ENCODE results near the gene PHRF1.
"Not testable (repeated sequence)": the region's sequence is repeated elsewhere in the genome, so short reads cannot be mapped to it uniquely, and the experiment has no call there.

PHRF1 gene

DNA sequence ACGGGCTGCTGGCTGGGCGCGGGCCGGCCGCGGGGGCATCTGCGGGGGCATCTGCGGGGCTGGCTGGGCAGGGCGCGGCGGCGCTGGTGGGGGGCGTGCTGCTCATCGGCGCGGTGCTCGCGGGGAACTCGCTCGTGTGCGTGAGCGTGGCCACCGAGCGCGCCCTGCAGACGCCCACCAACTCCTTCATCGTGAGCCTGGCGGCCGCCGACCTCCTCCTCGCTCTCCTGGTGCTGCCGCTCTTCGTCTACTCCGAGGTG is 61.0 kb downstream of the PHRF1 start:
- DNase-seq: no peak

DNA sequence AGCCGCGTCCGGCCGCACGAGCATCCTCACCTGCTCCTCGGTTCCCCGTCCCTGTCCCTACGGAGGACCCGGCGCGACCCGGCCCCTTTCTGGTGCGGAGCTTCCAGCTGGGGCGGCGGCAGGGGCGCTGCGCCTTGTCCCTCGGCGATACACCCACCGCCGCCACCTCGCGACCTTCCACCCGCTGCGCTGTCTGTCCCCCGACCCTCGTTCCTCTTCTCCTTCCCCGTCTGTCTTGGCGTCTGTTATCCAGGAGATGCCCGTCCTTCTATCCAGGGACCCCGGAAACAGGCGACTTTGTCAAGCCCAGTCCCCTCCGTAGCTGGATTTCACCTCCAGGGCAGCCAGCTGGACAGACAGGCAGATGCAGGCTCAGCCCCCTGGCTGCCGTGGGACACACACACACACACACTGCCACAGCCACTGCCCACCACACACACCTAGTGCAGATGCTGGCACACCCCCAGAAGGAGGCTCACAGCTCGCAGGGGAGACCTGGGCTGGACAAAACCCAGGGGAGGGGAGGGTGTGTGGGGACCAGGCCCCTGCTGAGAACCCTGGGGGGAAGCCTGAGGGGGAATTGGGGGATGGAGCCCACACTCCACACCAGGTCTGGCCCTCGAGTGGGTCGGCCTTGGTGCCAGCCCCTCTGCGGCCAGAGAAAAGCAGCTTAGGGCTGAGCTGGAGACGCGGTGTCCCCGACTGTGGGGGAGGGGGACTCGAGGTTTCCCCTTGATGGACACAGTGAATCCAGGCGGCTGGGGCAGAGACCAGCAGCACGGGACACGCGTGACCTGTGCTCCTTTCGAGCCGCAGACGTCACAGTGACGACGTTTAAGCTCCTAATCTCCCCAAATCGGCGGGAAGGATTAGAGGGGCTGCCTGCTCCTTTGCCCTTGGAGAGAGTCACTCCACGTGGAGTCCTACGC is 61.6 kb downstream of the PHRF1 start:
- no peak for DNase-seq

DNA sequence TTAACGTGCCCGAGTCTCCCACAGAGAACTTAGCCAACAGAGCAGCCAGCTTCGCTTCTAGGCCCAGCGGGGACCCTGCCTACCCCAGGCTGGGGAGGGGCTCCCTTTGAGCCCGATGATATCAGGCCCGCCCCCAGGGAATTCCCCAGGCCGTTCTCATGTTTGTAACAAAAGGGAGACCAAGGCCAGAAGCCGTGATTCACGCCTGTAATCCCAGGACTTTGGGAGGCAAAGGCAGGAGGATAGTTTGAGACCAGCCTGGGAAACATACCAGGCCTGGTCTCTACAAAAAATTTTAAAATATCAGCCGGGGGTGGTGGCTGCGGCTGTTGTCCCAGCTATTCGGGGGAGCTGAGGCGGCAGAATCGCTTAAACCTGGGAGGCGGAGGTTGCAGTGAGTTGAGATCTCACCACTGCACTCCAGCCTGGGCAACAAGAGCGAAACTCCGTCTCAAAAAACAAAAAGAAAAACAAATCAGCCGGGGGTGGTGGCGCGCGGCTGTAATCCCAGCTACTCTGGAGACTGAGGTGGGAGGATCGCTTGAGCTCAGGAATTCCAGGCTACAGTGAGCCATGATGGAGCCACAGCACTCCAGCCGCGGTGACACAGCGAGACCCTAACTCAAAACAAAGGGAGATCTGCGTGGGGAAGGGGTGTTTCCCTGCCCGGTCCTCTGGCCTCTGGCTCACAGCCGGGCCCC is 62.5 kb downstream of the PHRF1 start:
- DNase-seq: no peak

DNA sequence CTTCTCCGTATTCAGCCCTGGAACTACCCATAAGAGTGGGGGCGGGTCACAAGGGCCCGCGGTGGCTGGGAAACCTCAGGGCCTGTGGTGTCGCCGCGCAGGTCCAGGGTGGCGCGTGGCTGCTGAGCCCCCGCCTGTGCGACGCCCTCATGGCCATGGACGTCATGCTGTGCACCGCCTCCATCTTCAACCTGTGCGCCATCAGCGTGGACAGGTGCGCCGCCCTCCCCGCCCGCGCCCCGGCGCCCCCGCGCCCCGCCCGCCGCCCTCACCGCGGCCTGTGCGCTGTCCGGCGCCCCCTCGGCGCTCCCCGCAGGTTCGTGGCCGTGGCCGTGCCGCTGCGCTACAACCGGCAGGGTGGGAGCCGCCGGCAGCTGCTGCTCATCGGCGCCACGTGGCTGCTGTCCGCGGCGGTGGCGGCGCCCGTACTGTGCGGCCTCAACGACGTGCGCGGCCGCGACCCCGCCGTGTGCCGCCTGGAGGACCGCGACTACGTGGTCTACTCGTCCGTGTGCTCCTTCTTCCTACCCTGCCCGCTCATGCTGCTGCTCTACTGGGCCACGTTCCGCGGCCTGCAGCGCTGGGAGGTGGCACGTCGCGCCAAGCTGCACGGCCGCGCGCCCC is 63.2 kb downstream of the PHRF1 start:
- DNase-seq: no peak

DNA sequence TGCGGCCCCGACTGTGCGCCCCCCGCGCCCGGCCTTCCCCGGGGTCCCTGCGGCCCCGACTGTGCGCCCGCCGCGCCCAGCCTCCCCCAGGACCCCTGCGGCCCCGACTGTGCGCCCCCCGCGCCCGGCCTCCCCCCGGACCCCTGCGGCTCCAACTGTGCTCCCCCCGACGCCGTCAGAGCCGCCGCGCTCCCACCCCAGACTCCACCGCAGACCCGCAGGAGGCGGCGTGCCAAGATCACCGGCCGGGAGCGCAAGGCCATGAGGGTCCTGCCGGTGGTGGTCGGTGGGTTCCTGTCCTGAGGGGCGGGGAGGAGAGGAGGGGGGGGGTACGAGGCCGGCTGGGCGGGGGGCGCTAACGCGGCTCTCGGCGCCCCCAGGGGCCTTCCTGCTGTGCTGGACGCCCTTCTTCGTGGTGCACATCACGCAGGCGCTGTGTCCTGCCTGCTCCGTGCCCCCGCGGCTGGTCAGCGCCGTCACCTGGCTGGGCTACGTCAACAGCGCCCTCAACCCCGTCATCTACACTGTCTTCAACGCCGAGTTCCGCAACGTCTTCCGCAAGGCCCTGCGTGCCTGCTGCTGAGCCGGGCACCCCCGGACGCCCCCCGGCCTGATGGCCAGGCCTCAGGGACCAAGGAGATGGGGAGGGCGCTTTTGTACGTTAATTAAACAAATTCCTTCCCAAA is 63.9 kb downstream of the PHRF1 start:
- DNase-seq: no peak

DNA sequence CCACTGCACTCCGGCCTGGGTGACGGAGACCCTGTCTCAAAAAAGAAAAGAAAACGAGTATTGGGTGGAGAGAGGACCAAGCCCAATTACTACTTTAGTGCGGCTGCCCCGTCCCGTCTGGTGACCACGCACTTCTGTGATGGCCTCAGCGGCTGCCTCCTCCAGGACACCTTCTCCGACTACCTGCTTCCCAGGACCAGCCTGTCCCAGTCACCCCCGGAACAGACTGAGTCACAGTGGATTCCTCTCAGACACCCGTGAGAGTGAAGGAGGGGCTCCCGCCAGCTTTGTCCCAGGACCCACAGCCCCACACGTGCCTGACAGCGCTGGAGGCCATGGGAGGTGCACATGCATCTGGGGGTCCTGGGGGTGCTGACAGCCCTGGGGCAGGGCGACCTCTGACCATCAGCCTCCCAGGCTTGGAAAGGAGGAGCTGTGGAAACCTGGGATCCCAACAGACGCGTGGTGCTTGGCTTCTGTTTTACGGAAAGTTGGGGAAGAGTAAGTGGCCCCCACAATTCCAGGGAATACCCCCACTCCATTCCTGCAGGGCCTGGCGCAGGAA is 65.6 kb downstream of the PHRF1 start:
- no peak for DNase-seq

DNA sequence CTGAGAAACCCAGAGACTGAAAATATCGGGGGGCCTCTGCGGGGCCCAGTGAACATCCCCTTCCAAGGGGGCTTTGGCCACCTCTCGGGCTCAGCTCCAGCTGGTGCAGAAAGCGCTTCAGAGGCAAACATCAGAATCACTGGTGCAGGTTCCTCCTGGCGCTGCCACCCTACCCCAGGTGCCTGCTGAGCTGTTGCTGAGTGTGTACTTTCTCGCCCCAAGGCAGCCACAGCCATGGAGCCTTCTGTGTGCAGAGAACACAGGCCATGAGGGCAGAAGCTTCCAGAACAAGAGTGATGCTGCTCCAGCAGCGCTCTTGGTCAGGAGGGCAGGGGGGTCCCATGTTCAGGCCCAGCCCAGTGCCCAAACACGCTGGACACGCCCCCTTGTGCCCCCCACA is 67.1 kb downstream of the PHRF1 start:
- no peak for DNase-seq

DNA sequence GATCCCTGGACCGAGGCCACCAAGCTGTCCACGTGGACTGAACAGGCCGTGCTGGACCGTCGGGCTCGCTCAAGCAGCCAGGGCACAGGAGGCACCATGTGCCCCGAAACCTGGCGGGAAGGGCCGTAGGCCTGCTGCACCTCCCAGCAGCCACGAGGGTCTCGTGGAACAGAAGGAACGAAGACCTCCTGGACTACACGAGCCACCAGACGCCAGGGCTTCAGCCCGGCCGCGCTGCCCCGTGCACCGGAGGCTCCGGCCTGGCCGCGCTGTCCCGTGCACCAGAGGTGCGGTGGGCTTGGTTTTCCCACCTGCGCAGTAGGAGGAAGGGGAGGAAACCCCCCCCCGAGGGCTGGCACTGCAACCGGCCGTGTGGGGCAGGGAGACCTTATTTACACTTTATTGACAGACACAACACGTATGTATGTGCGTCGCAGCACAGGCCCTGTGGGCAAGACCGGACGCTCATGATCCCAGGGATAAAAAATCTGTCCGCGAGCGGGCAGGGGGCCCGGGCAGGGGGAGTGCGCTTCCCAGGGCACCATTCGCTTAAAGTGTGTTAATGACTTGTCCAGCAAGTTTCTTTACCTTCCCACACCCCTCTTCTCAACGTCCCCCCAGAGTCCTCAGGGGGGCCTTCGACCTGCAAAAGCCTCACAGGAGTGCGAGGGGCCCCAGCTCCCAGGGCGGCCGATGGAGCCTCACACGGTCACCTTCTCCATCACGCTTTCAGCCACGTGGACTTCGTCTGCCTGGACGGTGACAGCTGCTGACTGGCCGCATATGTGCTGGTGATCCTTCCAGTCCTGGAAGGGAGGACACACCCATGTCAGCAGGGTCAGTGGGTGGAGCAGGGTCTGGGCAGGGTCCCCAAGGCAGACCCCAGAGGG is 67.8 kb downstream of the PHRF1 start:
- DNase-seq: no peak

DNA sequence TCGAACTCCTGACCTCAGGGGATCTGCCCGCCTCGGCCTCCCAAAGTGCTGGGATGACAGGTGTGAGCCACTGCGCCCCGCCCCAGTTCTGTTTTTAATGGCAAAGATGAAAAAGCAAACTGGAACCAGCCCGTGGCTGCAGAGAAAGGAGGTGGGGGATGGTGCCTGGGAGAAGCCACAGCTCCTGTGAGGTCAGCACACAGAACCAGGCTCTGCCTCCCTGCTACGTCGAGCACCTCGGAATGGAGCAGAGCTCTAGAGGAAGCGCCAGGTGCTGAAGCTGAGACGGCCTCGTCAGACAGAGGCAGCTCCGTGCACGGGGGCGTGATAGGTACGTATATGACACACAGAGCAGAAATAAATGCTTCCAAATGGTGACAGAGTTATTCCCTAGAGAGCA is 69.3 kb downstream of the PHRF1 start:
- DNase-seq: peak in 1 of 3 experiments; percentile 19

DNA sequence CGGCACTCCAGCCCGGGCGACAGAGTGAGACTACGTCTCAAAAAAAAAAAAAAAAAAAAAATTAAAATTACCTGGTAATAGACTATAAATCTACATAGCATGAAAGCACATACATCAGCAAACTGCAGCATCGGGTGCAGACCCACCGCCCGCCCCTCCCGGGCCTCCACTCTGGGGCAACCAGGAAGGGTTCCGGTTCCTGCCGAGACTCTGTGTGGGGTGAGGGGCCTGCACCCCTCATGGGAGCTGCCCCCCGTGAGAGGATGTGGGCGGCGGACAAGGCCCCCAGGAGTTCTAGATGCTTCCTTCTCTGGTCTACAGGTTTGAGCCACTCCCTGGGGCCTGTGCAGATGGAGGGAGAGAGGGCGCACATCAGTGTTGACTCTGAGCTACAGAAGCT is 69.9 kb downstream of the PHRF1 start:
- DNase-seq: no peak

DNA sequence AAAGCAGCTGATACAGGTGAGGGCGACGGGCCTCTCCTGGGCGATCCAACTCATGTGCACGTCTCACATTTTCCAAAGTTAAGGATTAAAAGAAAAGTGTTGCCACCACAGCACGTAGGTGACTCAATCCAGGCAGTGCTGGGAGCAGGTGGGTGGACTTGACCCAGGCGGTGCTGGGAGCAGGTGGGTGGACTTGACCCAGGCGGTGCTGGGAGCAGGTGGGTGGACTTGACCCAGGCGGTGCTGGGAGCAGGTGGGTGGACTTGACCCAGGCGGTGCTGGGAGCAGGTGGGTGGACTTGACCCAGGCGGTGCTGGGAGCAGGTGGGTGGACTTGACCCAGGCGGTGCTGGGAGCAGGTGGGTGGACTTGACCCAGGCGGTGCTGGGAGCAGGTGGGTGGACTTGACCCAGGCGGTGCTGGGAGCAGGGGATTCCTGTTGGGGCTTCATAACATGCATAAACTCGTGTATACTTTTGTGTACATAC is 71.4 kb downstream of the PHRF1 start:
- DNase-seq: not testable (repeated sequence)

DNA sequence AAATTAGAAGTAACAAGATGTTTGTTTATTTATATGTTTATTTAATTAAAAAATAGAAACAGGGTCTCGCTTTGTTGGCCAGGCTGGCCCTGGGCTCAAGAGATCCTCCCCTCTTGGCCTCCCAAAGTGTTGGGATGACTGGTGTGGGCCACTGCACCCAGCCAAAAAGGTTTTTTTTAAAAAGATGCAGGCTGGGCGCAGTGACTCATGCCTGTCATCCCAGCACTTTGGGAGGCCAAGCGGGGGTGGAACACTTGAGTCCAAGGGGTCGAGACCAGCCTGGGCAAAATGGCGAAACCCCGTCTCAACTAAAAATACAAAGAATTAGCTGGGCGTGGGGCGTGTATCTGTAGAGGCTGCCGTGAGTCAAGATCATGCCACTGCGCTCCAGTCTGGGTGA is 74.2 kb downstream of the PHRF1 start:
- DNase-seq: no peak

DNA sequence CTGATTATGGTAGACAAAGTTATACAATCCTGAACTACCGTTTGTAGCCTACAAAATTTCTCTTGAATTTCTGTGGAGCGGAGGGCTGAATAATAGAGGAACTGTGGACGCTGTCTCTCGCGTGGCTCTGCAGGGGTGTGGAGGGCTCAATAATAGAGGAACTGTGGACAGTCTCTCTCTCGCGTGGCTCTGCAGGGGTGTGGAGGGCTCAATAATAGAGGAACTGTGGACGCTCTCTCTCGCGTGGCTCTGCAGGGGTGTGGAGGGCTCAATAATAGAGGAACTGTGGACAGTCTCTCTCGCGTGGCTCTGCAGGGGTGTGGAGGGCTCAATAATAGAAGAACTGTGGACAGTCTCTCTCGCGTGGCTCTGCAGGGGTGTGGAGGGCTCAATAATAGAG is 76.9 kb downstream of the PHRF1 start:
- DNase-seq: not testable (repeated sequence)

DNA sequence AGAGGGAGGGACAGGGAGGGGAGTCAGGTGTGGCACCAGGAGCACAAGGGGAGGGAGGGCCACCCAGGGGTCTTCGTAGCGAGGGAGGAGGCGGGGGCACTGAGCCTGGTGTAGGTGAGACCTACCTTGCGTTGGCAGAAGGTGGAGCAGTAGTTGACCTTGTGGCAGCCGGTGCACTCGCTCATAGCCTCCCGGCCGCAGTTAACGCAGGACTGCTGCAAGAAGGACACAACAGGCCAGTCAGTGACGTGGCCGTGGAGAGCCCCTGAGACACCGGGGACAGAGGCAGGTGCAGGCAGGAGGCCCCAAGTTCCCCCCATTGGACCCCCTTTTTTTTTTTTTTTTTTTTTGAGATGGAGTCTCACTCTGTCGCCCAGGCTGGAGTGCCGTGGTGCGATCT is 77.6 kb downstream of the PHRF1 start:
- no peak for DNase-seq

DNA sequence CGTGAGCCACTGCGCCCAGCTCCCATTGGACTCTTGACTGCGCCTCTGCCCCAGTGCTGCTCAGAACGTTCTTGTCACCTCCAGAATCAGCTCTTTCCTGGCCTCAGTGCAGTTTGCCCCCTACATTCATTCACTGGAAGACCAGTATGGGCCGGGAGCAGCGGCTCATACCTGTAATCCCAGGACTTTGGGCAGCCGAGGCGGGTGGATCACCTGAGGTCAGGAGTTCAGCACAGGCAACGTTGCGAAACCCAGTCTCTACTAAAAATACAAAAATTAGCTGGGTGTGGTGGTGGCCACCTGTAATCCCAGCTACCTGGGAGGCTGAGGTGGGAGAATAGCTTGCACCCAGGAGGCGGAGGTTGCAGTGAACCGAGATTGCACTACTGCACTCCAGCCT is 78.2 kb downstream of the PHRF1 start:
- DNase-seq: not testable (repeated sequence)

DNA sequence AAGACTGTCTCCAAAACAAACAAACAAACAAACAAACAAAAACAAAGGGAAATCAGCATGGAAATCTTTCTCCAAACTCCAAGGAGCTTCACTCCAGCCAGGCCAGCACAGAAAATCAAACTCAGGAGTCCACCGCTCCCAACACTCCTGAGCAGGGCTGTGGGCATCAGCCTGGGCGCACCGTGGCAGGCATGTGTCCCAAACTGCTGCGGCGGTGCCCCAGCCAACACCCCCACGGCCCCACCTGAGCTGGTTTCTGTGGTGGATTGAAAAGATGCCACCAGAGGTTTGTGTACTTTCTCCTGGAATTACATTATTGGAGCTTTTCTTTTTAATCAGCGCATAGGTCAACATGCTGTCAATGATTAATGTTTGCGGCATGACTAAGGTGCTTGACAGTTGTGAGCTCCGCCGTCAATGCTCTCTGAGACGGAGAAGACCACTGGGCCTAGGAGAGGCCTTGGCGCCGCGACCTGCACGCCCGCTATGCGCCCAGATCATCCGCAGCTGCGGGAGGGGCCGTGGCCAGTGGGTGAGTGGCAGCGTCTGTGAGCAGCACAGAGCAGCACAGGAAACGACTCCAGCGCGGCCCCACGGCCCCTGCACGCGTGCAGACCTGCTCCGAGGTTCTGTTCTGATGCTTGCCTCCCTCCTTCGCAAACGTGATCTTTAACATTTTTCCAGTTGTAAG is 78.9 kb downstream of the PHRF1 start:
- no peak for DNase-seq

DNA sequence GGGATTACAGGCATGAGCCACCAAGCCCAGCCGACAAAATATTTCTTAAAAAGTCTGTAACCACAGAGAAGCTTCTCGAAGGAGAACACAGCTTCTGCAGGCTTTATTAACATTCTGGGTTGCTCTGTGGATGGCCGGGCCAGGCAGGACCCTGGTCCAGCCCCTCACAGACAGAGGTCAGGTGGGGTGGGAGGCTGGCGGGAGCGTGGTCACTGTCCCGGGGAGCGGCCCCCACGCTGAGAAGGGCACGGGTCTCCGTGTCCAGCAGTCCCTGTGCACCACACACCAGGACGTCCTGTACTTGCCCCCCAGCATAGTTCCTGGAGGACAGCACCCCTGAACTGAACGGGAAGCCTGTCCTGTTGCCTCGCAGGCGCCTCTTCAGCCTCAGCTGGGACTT is 80.2 kb downstream of the PHRF1 start:
- no peak for DNase-seq

DNA sequence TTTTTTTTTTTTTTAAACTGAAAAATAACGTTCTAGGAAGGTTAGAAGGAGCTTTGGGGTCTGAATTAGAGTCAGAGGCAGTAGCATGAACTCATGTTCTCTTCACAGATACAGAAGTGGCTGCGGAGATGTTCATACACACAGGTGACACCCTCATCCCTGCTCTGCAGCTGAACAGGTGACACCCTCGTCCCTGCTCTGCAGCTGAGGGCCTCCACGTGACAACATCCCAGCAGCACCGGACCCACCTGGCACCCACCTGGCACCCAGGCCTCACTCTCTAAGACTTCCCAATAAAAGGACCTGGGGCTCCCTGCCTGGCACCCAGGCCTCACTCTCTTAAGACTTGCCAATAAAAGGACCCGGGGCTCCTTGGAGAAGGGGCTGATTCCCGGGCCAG is 80.6 kb downstream of the PHRF1 start:
- no peak for DNase-seq

DNA sequence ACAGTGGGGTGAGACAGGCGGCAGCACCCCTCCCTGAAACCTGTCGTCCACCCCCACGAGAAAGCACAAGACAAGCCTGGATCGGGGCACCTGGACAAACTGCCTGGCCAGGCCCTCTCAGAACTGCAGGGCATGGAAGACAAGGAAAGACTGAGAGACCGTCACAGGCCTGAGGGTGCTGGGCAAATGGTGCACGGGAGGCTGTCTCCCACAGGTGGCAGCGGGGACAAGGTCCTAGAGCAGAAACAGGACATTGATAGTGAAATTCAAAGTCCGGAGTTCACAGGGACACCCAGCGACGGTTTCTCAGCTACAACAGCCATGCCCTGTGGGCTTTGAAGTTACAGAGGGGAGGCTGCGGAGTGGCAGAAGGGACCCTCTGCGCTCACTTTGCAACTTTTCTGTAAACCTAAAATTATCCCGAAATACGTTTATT is 81.4 kb downstream of the PHRF1 start:
- DNase-seq: no peak

DNA sequence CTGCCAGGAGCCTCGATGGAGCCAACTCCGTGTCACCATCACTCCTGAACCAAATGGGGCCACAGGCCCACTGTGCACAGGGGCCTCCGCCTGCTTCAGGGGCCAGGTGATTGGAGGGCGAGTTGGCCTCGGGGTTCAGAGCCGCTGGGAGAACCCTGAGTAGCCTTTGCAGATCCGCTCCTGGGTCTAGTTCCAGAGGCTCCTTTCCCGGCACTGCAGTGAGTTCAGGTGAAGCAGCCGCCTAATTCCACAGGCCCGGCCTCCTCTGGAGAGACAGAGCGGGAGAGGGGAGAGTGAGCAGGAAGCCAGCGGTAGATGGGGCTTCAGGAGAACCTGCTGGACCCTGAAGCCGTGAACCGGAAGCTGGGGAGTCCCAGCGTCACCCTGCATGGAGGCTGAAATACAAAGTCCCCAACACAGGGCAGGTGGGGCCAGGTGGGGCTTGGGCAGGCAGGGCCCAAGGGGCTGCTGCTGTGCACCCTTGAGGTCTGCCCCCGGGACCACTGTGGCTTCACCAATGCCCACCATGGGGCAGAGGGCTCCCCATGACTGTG is 83.3 kb downstream of the PHRF1 start:
- DNase-seq: no peak

DNA sequence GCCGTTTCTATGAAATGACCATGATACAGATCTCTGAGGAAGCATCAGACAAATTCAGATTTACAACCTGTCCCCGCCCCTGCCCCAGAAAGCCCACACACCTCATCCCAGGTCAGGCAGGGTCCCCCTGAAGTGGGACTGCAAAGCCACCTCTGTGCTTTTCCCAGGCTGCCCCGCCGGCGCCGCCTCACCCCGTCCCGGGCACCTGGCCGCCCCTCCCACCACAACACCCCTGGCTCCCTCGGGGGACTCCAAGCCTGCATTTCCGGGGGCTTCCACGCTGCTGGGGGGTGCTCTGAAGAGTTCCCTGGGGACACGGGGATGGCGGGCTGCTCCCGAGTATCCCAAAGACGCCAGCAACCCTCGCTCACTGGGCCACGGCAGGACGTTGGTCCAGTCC is 84.0 kb downstream of the PHRF1 start:
- DNase-seq: no peak

Measured in NCI-H1417 (cell line).